ENCODE measurements around the gene DNASE1L1. TPM values are rescaled to one million over a fixed set of nuclear protein-coding genes. Genes with fewer than 3 reads are reported as not detected.
"Not testable (repeated sequence)": the region's sequence is repeated elsewhere in the genome, so short reads cannot be mapped to it uniquely, and the experiment has no call there.

DNASE1L1 gene
- polyA plus RNA-seq, 1 donor (not counting 4 experiments of a cell fraction or from before 2014, with no cell fraction given): 17.1 TPM

GRCh38 chrX:154397888-154398667 is 11.0 kb downstream of the DNASE1L1 start, which contains the start of gene RPL10:
RPL10 (plus strand) TSS chrX:154398377; CDS start chrX:154398520, 143 bp downstream.
- Histone ChIP-seq H3K4me3 (ENCODE audit: control insufficient read depth in 2 of 3, extremely low read depth in 1 of 3, insufficient read depth in 2 of 3, low read depth in 1 of 3, low read length in 3 of 3) (peak within 1 kb of the TSS; percentile 60 to 80 (median 65)), H3K4me1 (ENCODE audit: control insufficient read depth, extremely low read depth, insufficient read depth, low read length) (peaks cover 2% of the 10 kb centered on the region), H3K36me3 (ENCODE audit: control insufficient read depth in 2 of 2, extremely low read depth in 1 of 2, insufficient read depth in 2 of 2, low read length in 2 of 2) (peaks cover 4 to 18% of the 10 kb centered on the region in 2 experiments), H3K79me2 (ENCODE audit: control insufficient read depth, insufficient read depth, low read length) (peaks cover 13% of the 10 kb centered on the region), H2AFZ (ENCODE audit: control insufficient read depth, low read length) (no peak within 1 kb of the TSS), H3K4me2 (ENCODE audit: control insufficient read depth, extremely low read depth, insufficient read depth, low read depth, low read length) (peak within 1 kb of the TSS; percentile 83), H4K20me1 (ENCODE audit: control insufficient read depth, extremely low read depth, insufficient read depth, low read length) (no peaks in the 10 kb centered on the region), H3K9me3 (ENCODE audit: control insufficient read depth, low read depth, low read length) (no peaks in the 10 kb centered on the region), H3K27ac (ENCODE audit: control insufficient read depth, insufficient read depth, low read length) (peak within 1 kb of the TSS; percentile 92), H3K27me3 (ENCODE audit: control insufficient read depth, extremely low read depth, insufficient read depth, low read length) (no peaks in the 10 kb centered on the region), H3K9me1 (ENCODE audit: control insufficient read depth, extremely low read depth, insufficient read depth, low read length) (no peaks in the 10 kb centered on the region), H3K9ac (ENCODE audit: control insufficient read depth, extremely low read depth, insufficient read depth, low read length) (peak within 1 kb of the TSS; percentile 98)
- FAIRE-seq (no peak), DNase-seq (ENCODE audit: low read depth, low spot score) (peak; percentile 83)
- dilution Hi-C loops (cut with MboI; ENCODE audit: extremely low pct_ligation_motif_present, low sequenced_read_pairs): no loop called here
- TF ChIP-seq EZH2 (IDR thresholded peaks at IDR 0.05; ENCODE audit: low read length) (no peak), CTCF (optimal IDR thresholded peaks at IDR 0.05 in 1 of 3, IDR thresholded peaks at IDR 0.05 in 1 of 3, conservative IDR thresholded peaks at IDR 0.05 in 1 of 3; ENCODE audit: extremely low read depth in 1 of 3, insufficient read depth in 2 of 3, low read length in 3 of 3) (no peak)

GRCh38 chrX:154396973-154397887 is 11.8 kb downstream of the DNASE1L1 start:
- Histone ChIP-seq H2AFZ (ENCODE audit: control insufficient read depth, low read length) (no peak overlapping the region), H3K36me3 (ENCODE audit: control insufficient read depth in 2 of 2, extremely low read depth in 1 of 2, insufficient read depth in 2 of 2, low read length in 2 of 2) (peaks cover 4 to 18% of the 10 kb centered on the region in 2 experiments), H3K9me3 (ENCODE audit: control insufficient read depth, low read depth, low read length) (no peaks in the 10 kb centered on the region), H3K4me1 (ENCODE audit: control insufficient read depth, extremely low read depth, insufficient read depth, low read length) (peaks cover 2% of the 10 kb centered on the region), H4K20me1 (ENCODE audit: control insufficient read depth, extremely low read depth, insufficient read depth, low read length) (no peaks in the 10 kb centered on the region), H3K9me1 (ENCODE audit: control insufficient read depth, extremely low read depth, insufficient read depth, low read length) (no peaks in the 10 kb centered on the region), H3K27ac (ENCODE audit: control insufficient read depth, insufficient read depth, low read length) (peak overlapping the region; percentile 92), H3K4me3 (ENCODE audit: control insufficient read depth in 2 of 3, extremely low read depth in 1 of 3, insufficient read depth in 2 of 3, low read depth in 1 of 3, low read length in 3 of 3) (peak overlapping the region; percentile 52 to 80 (median 65)), H3K4me2 (ENCODE audit: control insufficient read depth, extremely low read depth, insufficient read depth, low read depth, low read length) (peak overlapping the region; percentile 79), H3K9ac (ENCODE audit: control insufficient read depth, extremely low read depth, insufficient read depth, low read length) (peak overlapping the region; percentile 98), H3K79me2 (ENCODE audit: control insufficient read depth, insufficient read depth, low read length) (peaks cover 13% of the 10 kb centered on the region), H3K27me3 (ENCODE audit: control insufficient read depth, extremely low read depth, insufficient read depth, low read length) (no peaks in the 10 kb centered on the region)
- dilution Hi-C loops (cut with MboI; ENCODE audit: extremely low pct_ligation_motif_present, low sequenced_read_pairs): no loop called here
- no peak for TF ChIP-seq CTCF (optimal IDR thresholded peaks at IDR 0.05 in 1 of 3, IDR thresholded peaks at IDR 0.05 in 1 of 3, conservative IDR thresholded peaks at IDR 0.05 in 1 of 3; ENCODE audit: extremely low read depth in 1 of 3, insufficient read depth in 2 of 3, low read length in 3 of 3)
- no peak for TF ChIP-seq EZH2 (IDR thresholded peaks at IDR 0.05; ENCODE audit: low read length)
- DNase-seq (ENCODE audit: low read depth, low spot score) (no peak), FAIRE-seq (no peak)

GRCh38 chrX:154396363-154396762 is 12.7 kb downstream of the DNASE1L1 start:
- H3K4me3 ChIP-seq (ENCODE audit: control insufficient read depth in 2 of 3, extremely low read depth in 1 of 3, insufficient read depth in 2 of 3, low read depth in 1 of 3, low read length in 3 of 3); H4K20me1 ChIP-seq (ENCODE audit: control insufficient read depth, extremely low read depth, insufficient read depth, low read length); FAIRE-seq; dilution Hi-C loops (cut with MboI; ENCODE audit: extremely low pct_ligation_motif_present, low sequenced_read_pairs); H3K27ac ChIP-seq (ENCODE audit: control insufficient read depth, insufficient read depth, low read length); H3K4me1 ChIP-seq (ENCODE audit: control insufficient read depth, extremely low read depth, insufficient read depth, low read length); H3K9me3 ChIP-seq (ENCODE audit: control insufficient read depth, low read depth, low read length); H3K9ac ChIP-seq (ENCODE audit: control insufficient read depth, extremely low read depth, insufficient read depth, low read length); H3K9me1 ChIP-seq (ENCODE audit: control insufficient read depth, extremely low read depth, insufficient read depth, low read length); H3K27me3 ChIP-seq (ENCODE audit: control insufficient read depth, extremely low read depth, insufficient read depth, low read length); H2AFZ ChIP-seq (ENCODE audit: control insufficient read depth, low read length); DNase-seq (ENCODE audit: low read depth, low spot score); H3K4me2 ChIP-seq (ENCODE audit: control insufficient read depth, extremely low read depth, insufficient read depth, low read depth, low read length): not testable (repeated sequence)
- peaks cover 4 to 18% of the 10 kb centered on the region in 2 experiments for H3K36me3 ChIP-seq (ENCODE audit: control insufficient read depth in 2 of 2, extremely low read depth in 1 of 2, insufficient read depth in 2 of 2, low read length in 2 of 2)
- peaks cover 13% of the 10 kb centered on the region for H3K79me2 ChIP-seq (ENCODE audit: control insufficient read depth, insufficient read depth, low read length)

Measured in keratinocyte (primary cell).